Activated CD4-positive, alpha-beta memory T cell treated with anti-CD3 and anti-CD28 coated beads, Interleukin-2, amount 10 ng/mL, durations not matched to agents 7 days and 5 days (primary cell): ENCODE measurements around the gene PNPLA5. TPM values are rescaled to one million over a fixed set of nuclear protein-coding genes. Genes with fewer than 3 reads are reported as not detected.

Source experiments
- CTCF ChIA-PET: fragments of 350-600 bp; sonication (Branson Sonifier 250); formaldehyde crosslinking; loops from one replicate; lab custom pipeline; 2021; ENCODE audit warnings: antibody characterized with exemption, inconsistent platforms; lab: Charles Lee
- POLR2A ChIA-PET: fragments of 350-600 bp; sonication (Branson Sonifier 250); formaldehyde crosslinking; loops from one replicate; lab custom pipeline; 2021; ENCODE audit warnings: antibody characterized with exemption; lab: Charles Lee
- DNase-seq: peaks from one replicate; pipeline ENCODE4 v3.0.0-alpha.2; 2020
- H3K27ac Mint-ChIP-seq: one replicate; pipeline ENCODE4 v1.8.0; 2021; ENCODE audit warnings: mild to moderate bottlenecking, mixed read lengths
- H3K27me3 Mint-ChIP-seq: one replicate; pipeline ENCODE4 v1.8.0; 2021; ENCODE audit warnings: mixed read lengths
- H3K36me3 Mint-ChIP-seq: one replicate; pipeline ENCODE4 v1.8.0; 2021; ENCODE audit warnings: low read depth, mixed read lengths
- H3K4me1 Mint-ChIP-seq: one replicate; pipeline ENCODE4 v1.8.0; 2021; ENCODE audit warnings: mixed read lengths
- H3K4me3 Mint-ChIP-seq: one replicate; pipeline ENCODE4 v1.8.0; 2021; ENCODE audit warnings: mild to moderate bottlenecking, mixed read lengths
- H3K9me3 Mint-ChIP-seq: one replicate; pipeline ENCODE4 v1.8.0; 2021; ENCODE audit warnings: mixed read lengths
- total RNA-seq, 2 experiments: library from RNA; stranded (reverse); gene quantifications; one replicate each; pipeline ENCODE4 v1.2.3, GENCODE V29; 2021

Gene PNPLA5
- total RNA-seq, 2 experiments from 2014 or later = not detected

GRCh38 chr22:43854786-43855271 is 37.0 kb downstream of the PNPLA5 start:
- no peak overlapping the region for H3K27ac Mint-ChIP-seq
- ChIA-PET CTCF (no interaction called here), POLR2A (no interaction called here)
- H3K4me1 Mint-ChIP-seq = no peaks in the 10 kb centered on the region
- no peak for DNase-seq
- H3K36me3 Mint-ChIP-seq = no peaks in the 10 kb centered on the region
- H3K9me3 Mint-ChIP-seq = no peaks in the 10 kb centered on the region
- H3K27me3 Mint-ChIP-seq = peaks cover 14% of the 10 kb centered on the region
- no peak overlapping the region for H3K4me3 Mint-ChIP-seq

GRCh38 chr22:43854121-43854785 is 37.6 kb downstream of the PNPLA5 start:
- DNase-seq = no peak
- no peak overlapping the region for H3K4me3 Mint-ChIP-seq
- no peaks in the 10 kb centered on the region for H3K9me3 Mint-ChIP-seq
- H3K27me3 Mint-ChIP-seq = peaks cover 14% of the 10 kb centered on the region
- H3K4me1 Mint-ChIP-seq = no peaks in the 10 kb centered on the region
- ChIA-PET CTCF (no interaction called here), POLR2A (no interaction called here)
- no peaks in the 10 kb centered on the region for H3K36me3 Mint-ChIP-seq
- no peak overlapping the region for H3K27ac Mint-ChIP-seq

- Mint-ChIP-seq H3K4me1 (no peaks in the 10 kb centered on the region), H3K36me3 (no peaks in the 10 kb centered on the region), H3K4me3 (no peak overlapping the region), H3K9me3 (no peaks in the 10 kb centered on the region), H3K27ac (no peak overlapping the region), H3K27me3 (peaks cover 9% of the 10 kb centered on the region)
- POLR2A ChIA-PET = no interaction called here
- no peak for DNase-seq
- CTCF ChIA-PET = interaction anchor here (1.0 kb wide), 1 partner anchor 32 kb away, joined by 3 read pairs; no protein-coding TSS in a partner anchor
Measured at GRCh38 chr22:43853328-43853931, 38.4 kb downstream of the PNPLA5 start.

- Mint-ChIP-seq H3K4me1 (no peaks in the 10 kb centered on the region), H3K36me3 (no peaks in the 10 kb centered on the region), H3K4me3 (no peak overlapping the region), H3K9me3 (no peaks in the 10 kb centered on the region), H3K27ac (no peak overlapping the region), H3K27me3 (peaks cover 9% of the 10 kb centered on the region)
- ChIA-PET POLR2A (no interaction called here), CTCF (interaction anchor here (1.0 kb wide), 1 partner anchor 33 kb away, joined by 3 read pairs; no protein-coding TSS in a partner anchor)
- DNase-seq = no peak
Measured at GRCh38 chr22:43852573-43853327, 39.1 kb downstream of the PNPLA5 start.

GRCh38 chr22:43851979-43852307 is 39.9 kb downstream of the PNPLA5 start:
- Mint-ChIP-seq H3K9me3 (no peaks in the 10 kb centered on the region), H3K4me3 (no peak overlapping the region), H3K27me3 (peaks cover 6% of the 10 kb centered on the region), H3K27ac (no peak overlapping the region), H3K4me1 (no peaks in the 10 kb centered on the region), H3K36me3 (no peaks in the 10 kb centered on the region)
- ChIA-PET CTCF (no interaction called here), POLR2A (no interaction called here)
- no peak for DNase-seq

- Mint-ChIP-seq H3K27me3 (peaks cover 3% of the 10 kb centered on the region), H3K36me3 (no peaks in the 10 kb centered on the region), H3K27ac (no peak overlapping the region), H3K4me1 (no peaks in the 10 kb centered on the region), H3K9me3 (no peaks in the 10 kb centered on the region), H3K4me3 (no peak overlapping the region)
- DNase-seq = no peak
- ChIA-PET POLR2A (no interaction called here), CTCF (no interaction called here)
Measured at GRCh38 chr22:43851058-43851978, 40.5 kb downstream of the PNPLA5 start.

GRCh38 chr22:43850529-43850928 is 41.3 kb downstream of the PNPLA5 start:
- no peak overlapping the region for H3K4me3 Mint-ChIP-seq
- H3K27me3 Mint-ChIP-seq = peaks cover 2% of the 10 kb centered on the region
- no peak overlapping the region for H3K27ac Mint-ChIP-seq
- no peaks in the 10 kb centered on the region for H3K4me1 Mint-ChIP-seq
- no peak for DNase-seq
- POLR2A ChIA-PET = no interaction called here
- CTCF ChIA-PET = no interaction called here
- no peaks in the 10 kb centered on the region for H3K9me3 Mint-ChIP-seq
- no peaks in the 10 kb centered on the region for H3K36me3 Mint-ChIP-seq

- CTCF ChIA-PET = no interaction called here
Measured at GRCh38 chr22:43849731-43850130, 42.1 kb downstream of the PNPLA5 start.

GRCh38 chr22:43848366-43849171 is 43.2 kb downstream of the PNPLA5 start:
- H3K36me3 Mint-ChIP-seq = no peaks in the 10 kb centered on the region
- H3K9me3 Mint-ChIP-seq = no peaks in the 10 kb centered on the region
- no peak overlapping the region for H3K27ac Mint-ChIP-seq
- no peak overlapping the region for H3K4me3 Mint-ChIP-seq
- H3K4me1 Mint-ChIP-seq = no peaks in the 10 kb centered on the region
- peaks cover 2% of the 10 kb centered on the region for H3K27me3 Mint-ChIP-seq
- CTCF ChIA-PET = no interaction called here
- POLR2A ChIA-PET = no interaction called here
- no peak for DNase-seq

More at GRCh38 chr22:43849731-43850130, 42.1 kb downstream of the PNPLA5 start:
- Mint-ChIP-seq H3K4me1 (no peaks in the 10 kb centered on the region), H3K27ac (no peak overlapping the region), H3K27me3 (peaks cover 2% of the 10 kb centered on the region), H3K36me3 (no peaks in the 10 kb centered on the region), H3K4me3 (no peak overlapping the region), H3K9me3 (no peaks in the 10 kb centered on the region)
- POLR2A ChIA-PET = no interaction called here
- no peak for DNase-seq

GRCh38 chr22:43847376-43848289 is 44.2 kb downstream of the PNPLA5 start:
- CTCF ChIA-PET = no interaction called here
- H3K9me3 Mint-ChIP-seq = no peaks in the 10 kb centered on the region
- DNase-seq = no peak
- POLR2A ChIA-PET = no interaction called here
- H3K4me3 Mint-ChIP-seq = no peak overlapping the region
- H3K4me1 Mint-ChIP-seq = no peaks in the 10 kb centered on the region
- H3K36me3 Mint-ChIP-seq = no peaks in the 10 kb centered on the region
- no peaks in the 10 kb centered on the region for H3K27me3 Mint-ChIP-seq
- no peak overlapping the region for H3K27ac Mint-ChIP-seq

GRCh38 chr22:43846966-43847365 is 44.8 kb downstream of the PNPLA5 start:
- Mint-ChIP-seq H3K4me3 (no peak overlapping the region), H3K27me3 (no peaks in the 10 kb centered on the region), H3K36me3 (no peaks in the 10 kb centered on the region), H3K9me3 (no peaks in the 10 kb centered on the region), H3K27ac (no peak overlapping the region), H3K4me1 (no peaks in the 10 kb centered on the region)
- ChIA-PET CTCF (no interaction called here), POLR2A (no interaction called here)
- DNase-seq = no peak
